ENCODE data around the gene NSMCE4A.

DNA sequence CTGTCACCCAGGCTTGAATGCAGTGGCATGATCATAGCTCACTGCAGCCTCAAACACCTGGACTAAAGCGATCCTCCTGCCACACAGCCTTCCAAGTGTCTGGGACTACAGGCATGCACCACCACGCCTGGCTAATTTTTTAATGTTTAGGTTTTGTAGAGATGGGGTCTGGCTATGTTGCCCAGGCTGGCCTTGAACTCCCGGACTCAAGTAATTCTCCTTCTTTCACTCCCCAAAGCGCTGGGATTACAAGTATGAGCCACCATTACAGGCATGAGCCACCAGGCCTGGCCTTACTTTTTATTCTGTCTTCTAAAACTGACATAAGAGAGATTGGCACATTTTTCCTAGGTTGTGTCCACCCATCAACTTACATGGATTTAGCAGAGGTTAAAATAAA, 47.3 kb upstream of the NSMCE4A start:
- TF ChIP-seq, protein P1, sequence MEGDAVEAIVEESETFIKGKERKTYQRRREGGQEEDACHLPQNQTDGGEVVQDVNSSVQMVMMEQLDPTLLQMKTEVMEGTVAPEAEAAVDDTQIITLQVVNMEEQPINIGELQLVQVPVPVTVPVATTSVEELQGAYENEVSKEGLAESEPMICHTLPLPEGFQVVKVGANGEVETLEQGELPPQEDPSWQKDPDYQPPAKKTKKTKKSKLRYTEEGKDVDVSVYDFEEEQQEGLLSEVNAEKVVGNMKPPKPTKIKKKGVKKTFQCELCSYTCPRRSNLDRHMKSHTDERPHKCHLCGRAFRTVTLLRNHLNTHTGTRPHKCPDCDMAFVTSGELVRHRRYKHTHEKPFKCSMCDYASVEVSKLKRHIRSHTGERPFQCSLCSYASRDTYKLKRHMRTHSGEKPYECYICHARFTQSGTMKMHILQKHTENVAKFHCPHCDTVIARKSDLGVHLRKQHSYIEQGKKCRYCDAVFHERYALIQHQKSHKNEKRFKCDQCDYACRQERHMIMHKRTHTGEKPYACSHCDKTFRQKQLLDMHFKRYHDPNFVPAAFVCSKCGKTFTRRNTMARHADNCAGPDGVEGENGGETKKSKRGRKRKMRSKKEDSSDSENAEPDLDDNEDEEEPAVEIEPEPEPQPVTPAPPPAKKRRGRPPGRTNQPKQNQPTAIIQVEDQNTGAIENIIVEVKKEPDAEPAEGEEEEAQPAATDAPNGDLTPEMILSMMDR (IDR thresholded peaks at IDR 0.05), result no peak
- TF ChIP-seq POLR2A (IDR thresholded peaks at IDR 0.05), result no peak
